Thyroid gland (tissue), 4 donors: ENCODE measurements around the gene PSKH1.

Experiments
- CTCF ChIP-seq, 6 experiments: fragments of 200-600 bp in 3 of 6; fragments of 450-650 bp in 3 of 6; sonication (generic) in 3 of 6; IDR thresholded peaks; one replicate each; pipeline ENCODE4 v1.5.1; 2016 to 2019; ENCODE audit warnings: antibody characterized with exemption in 6 of 6, mild to moderate bottlenecking in 2 of 6, inconsistent platforms in 1 of 6, moderate library complexity in 1 of 6
- POLR2A ChIP-seq, 2 donors: fragments of 450-650 bp; IDR thresholded peaks; one replicate each; pipeline ENCODE4 v1.6.1; 2017; ENCODE audit warnings: antibody characterized with exemption in 2 of 2, mild to moderate bottlenecking in 2 of 2, moderate library complexity in 1 of 2

DNA sequence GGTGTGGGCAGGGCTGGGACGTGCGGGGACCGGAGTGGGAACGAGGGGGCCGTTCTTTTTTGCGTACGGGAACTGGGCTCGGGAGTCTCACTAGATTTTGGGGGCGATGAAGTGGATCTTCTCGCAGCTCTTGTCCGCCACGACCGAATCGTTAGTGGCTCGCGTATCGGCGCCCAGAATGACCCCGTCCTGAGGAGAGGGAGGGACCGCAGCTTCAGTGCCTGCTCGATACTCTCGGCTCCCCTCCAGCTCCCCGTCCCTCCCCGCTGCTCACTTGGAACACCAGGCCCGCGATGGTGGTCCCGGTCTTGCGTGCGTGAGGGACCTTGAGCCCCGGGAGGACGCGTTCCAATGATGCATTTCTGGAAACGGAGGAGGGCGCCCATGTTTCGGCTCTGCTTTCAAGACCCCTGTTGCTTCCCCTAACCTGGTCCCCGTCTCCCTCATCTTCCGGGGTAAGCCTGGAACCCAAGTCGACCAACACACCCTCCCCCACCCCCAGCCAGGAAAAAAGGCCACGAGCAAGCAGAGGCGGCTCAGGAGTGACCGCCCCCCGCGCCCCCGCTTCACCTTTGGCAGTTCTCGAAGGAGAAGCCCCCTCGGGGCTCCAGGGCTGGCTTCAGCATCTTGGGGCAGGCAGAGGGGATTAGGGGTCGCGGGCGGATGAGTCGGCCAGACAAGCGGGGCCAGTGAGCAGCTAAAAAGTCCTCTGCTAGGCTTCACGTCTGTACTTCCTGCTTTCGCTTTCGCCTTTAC, 43.2 kb downstream of the PSKH1 start, which contains the start of gene PSMB10:
- peak in 1 of 2 donors; percentile 42 for TF ChIP-seq POLR2A (IDR thresholded peaks at IDR 0.05)
- no peak for TF ChIP-seq CTCF (IDR thresholded peaks at IDR 0.05)
